ENCODE data around the gene AK4.

The AK4 gene

GRCh38 chr1:65175171-65176055 lies 27.4 kb downstream of the AK4 start:
- ChIA-PET POLR2A (no interaction called here), CTCF (no interaction called here)
- TF ChIP-seq SUZ12 (IDR thresholded peaks at IDR 0.05) (no peak), ARNT (IDR thresholded peaks at IDR 0.05) (no peak), SP1 (IDR thresholded peaks at IDR 0.05) (no peak)
- no peak for DNase-seq (ENCODE audit: extremely low spot score)

GRCh38 chr1:65176056-65176450 lies 28.1 kb downstream of the AK4 start:
- POLR2A ChIA-PET = no interaction called here

GRCh38 chr1:65176591-65176990 lies 28.6 kb downstream of the AK4 start:
- ChIA-PET CTCF (interaction anchor here (1.1 to 1.4 kb wide), 2 partner anchors 9 to 32 kb away, joined by 3 read pairs; no protein-coding TSS in a partner anchor), POLR2A (no interaction called here)
- no peak for TF ChIP-seq L3MBTL2 (conservative IDR thresholded peaks at IDR 0.05)
- TF ChIP-seq ELF4 (IDR thresholded peaks at IDR 0.05) = no peak
- no peak for TF ChIP-seq NFRKB (IDR thresholded peaks at IDR 0.05)
- TF ChIP-seq SP1 (IDR thresholded peaks at IDR 0.05) = no peak
- TF ChIP-seq PKNOX1 (IDR thresholded peaks at IDR 0.05) = no peak
- TF ChIP-seq BHLHE40 (IDR thresholded peaks at IDR 0.05; ENCODE audit: borderline replicate concordance) = no peak
- DNase-seq (ENCODE audit: extremely low spot score) = no peak

More at GRCh38 chr1:65176056-65176450, 28.1 kb downstream of the AK4 start:
- no peak for DNase-seq (ENCODE audit: extremely low spot score)
- TF ChIP-seq L3MBTL2 (conservative IDR thresholded peaks at IDR 0.05) (no peak), SP1 (IDR thresholded peaks at IDR 0.05) (no peak), PKNOX1 (IDR thresholded peaks at IDR 0.05) (no peak), LEF1 (IDR thresholded peaks at IDR 0.05; ENCODE audit: borderline replicate concordance) (no peak), ZNF384 (IDR thresholded peaks at IDR 0.05) (no peak), FOXK2 (IDR thresholded peaks at IDR 0.05) (no peak), ELF4 (IDR thresholded peaks at IDR 0.05) (no peak)
- CTCF ChIA-PET = interaction anchor here (1.4 kb wide), 1 partner anchor 33 kb away, joined by 3 read pairs; no protein-coding TSS in a partner anchor

GRCh38 chr1:65177457-65177856 lies 29.5 kb downstream of the AK4 start:
- DNase-seq (ENCODE audit: extremely low spot score) = no peak
- POLR2A ChIA-PET = no interaction called here
- TF ChIP-seq TARDBP (IDR thresholded peaks at IDR 0.05) = no peak
- no peak for TF ChIP-seq LEF1 (IDR thresholded peaks at IDR 0.05; ENCODE audit: borderline replicate concordance)
- no peak for TF ChIP-seq CTBP1 (IDR thresholded peaks at IDR 0.05; ENCODE audit: borderline replicate concordance)
- TF ChIP-seq HDGF (IDR thresholded peaks at IDR 0.05; ENCODE audit: borderline replicate concordance) = no peak
- TF ChIP-seq L3MBTL2 (conservative IDR thresholded peaks at IDR 0.05) = no peak
- no peak for TF ChIP-seq ARNT (IDR thresholded peaks at IDR 0.05)
- TF ChIP-seq NFRKB (IDR thresholded peaks at IDR 0.05) = no peak
- TF ChIP-seq FOXA1 (IDR thresholded peaks at IDR 0.05) = no peak
- TF ChIP-seq FOXK2 (IDR thresholded peaks at IDR 0.05) = no peak
- TF ChIP-seq SUZ12 (IDR thresholded peaks at IDR 0.05) = no peak
- no peak for TF ChIP-seq FOXM1 (IDR thresholded peaks at IDR 0.05; ENCODE audit: borderline replicate concordance)
- no peak for TF ChIP-seq SP1 (IDR thresholded peaks at IDR 0.05)
- no peak for TF ChIP-seq PKNOX1 (IDR thresholded peaks at IDR 0.05)
- TF ChIP-seq ZNF384 (IDR thresholded peaks at IDR 0.05) = no peak
- TF ChIP-seq BHLHE40 (IDR thresholded peaks at IDR 0.05; ENCODE audit: borderline replicate concordance) = no peak
- no peak for TF ChIP-seq ELF4 (IDR thresholded peaks at IDR 0.05)
- CTCF ChIA-PET = interaction anchor here (0.6 to 1.4 kb wide), 3 partner anchors 10 to 81 kb away, joined by 3 to 4 read pairs (median 3); no protein-coding TSS in a partner anchor

- ChIA-PET POLR2A (no interaction called here), CTCF (no interaction called here)
- TF ChIP-seq ARNT (IDR thresholded peaks at IDR 0.05) (no peak), CTBP1 (IDR thresholded peaks at IDR 0.05; ENCODE audit: borderline replicate concordance) (no peak), LEF1 (IDR thresholded peaks at IDR 0.05; ENCODE audit: borderline replicate concordance) (no peak), BHLHE40 (IDR thresholded peaks at IDR 0.05; ENCODE audit: borderline replicate concordance) (no peak), TARDBP (IDR thresholded peaks at IDR 0.05) (no peak)
These were observed 30.2 kb downstream of the AK4 start for GRCh38 chr1:65178235-65178634.

GRCh38 chr1:65179148-65179547 lies 31.1 kb downstream of the AK4 start:
- POLR2A ChIA-PET = no interaction called here

More at GRCh38 chr1:65178235-65178634, 30.2 kb downstream of the AK4 start:
- no peak for DNase-seq (ENCODE audit: extremely low spot score)

GRCh38 chr1:65180977-65181376 lies 33.0 kb downstream of the AK4 start:
- DNase-seq (ENCODE audit: extremely low spot score) = no peak
- CTCF ChIA-PET = no interaction called here
- POLR2A ChIA-PET = no interaction called here
- TF ChIP-seq PKNOX1 (IDR thresholded peaks at IDR 0.05) (no peak), TARDBP (IDR thresholded peaks at IDR 0.05) (no peak), HDGF (IDR thresholded peaks at IDR 0.05; ENCODE audit: borderline replicate concordance) (no peak), ZNF384 (IDR thresholded peaks at IDR 0.05) (no peak), ARNT (IDR thresholded peaks at IDR 0.05) (no peak), NFRKB (IDR thresholded peaks at IDR 0.05) (no peak), FOXA1 (IDR thresholded peaks at IDR 0.05) (no peak), FOXK2 (IDR thresholded peaks at IDR 0.05) (no peak), L3MBTL2 (conservative IDR thresholded peaks at IDR 0.05) (no peak), FOXM1 (IDR thresholded peaks at IDR 0.05; ENCODE audit: borderline replicate concordance) (no peak), BHLHE40 (IDR thresholded peaks at IDR 0.05; ENCODE audit: borderline replicate concordance) (no peak), SUZ12 (IDR thresholded peaks at IDR 0.05) (no peak), SP1 (IDR thresholded peaks at IDR 0.05) (no peak), ELF4 (IDR thresholded peaks at IDR 0.05) (no peak), CTBP1 (IDR thresholded peaks at IDR 0.05; ENCODE audit: borderline replicate concordance) (no peak), LEF1 (IDR thresholded peaks at IDR 0.05; ENCODE audit: borderline replicate concordance) (no peak)

More at GRCh38 chr1:65179148-65179547, 31.1 kb downstream of the AK4 start:
- TF ChIP-seq ELF4 (IDR thresholded peaks at IDR 0.05) (no peak), FOXM1 (IDR thresholded peaks at IDR 0.05; ENCODE audit: borderline replicate concordance) (no peak), ARNT (IDR thresholded peaks at IDR 0.05) (no peak), FOXK2 (IDR thresholded peaks at IDR 0.05) (no peak), SP1 (IDR thresholded peaks at IDR 0.05) (no peak), CTBP1 (IDR thresholded peaks at IDR 0.05; ENCODE audit: borderline replicate concordance) (no peak)
- DNase-seq (ENCODE audit: extremely low spot score) = no peak
- CTCF ChIA-PET = no interaction called here
